ENCODE measurements around the gene FAM170A.

GRCh38 chr5:119630752-119631440 lies 1.5 kb downstream of the FAM170A start:
- TF ChIP-seq CTCF (IDR thresholded peaks at IDR 0.05), result no peak
- no peak for TF ChIP-seq POLR2A (IDR thresholded peaks at IDR 0.05)

Measured in uterus (tissue), 2 donors.